ENCODE results near the gene P2RY6. TPM values are rescaled to one million over a fixed set of nuclear protein-coding genes. Genes with fewer than 3 reads are reported as not detected.

The P2RY6 gene
- total and polyA plus RNA-seq, 2 of the 4 experiments (the other 2 are of a cell fraction), result 0.44 TPM; not detected in 1

- Histone ChIP-seq H3K4me2 (ENCODE audit: low read depth, low read length) (no peak overlapping the region), H3K36me3 (ENCODE audit: control insufficient read depth, insufficient read depth, low read length) (no peaks in the 10 kb centered on the region), H2BK5ac (ENCODE audit: low read depth, low read length, poor library complexity, severe bottlenecking) (no peak overlapping the region), H2AFZ (replicated peaks; ENCODE audit: low read length, poor library complexity) (peak overlapping the region; percentile 13), H4K20me1 (ENCODE audit: insufficient read depth, low read length) (no peaks in the 10 kb centered on the region), H4K5ac (ENCODE audit: low read depth, low read length) (no peak overlapping the region), H3K79me1 (ENCODE audit: low read depth in 1 of 2, low read length in 2 of 2) (no peaks in the 10 kb centered on the region), H3K9me1 (ENCODE audit: insufficient read depth, low read length) (peaks cover 12% of the 10 kb centered on the region), H2BK120ac (ENCODE audit: low read depth, low read length) (no peak overlapping the region), H4K8ac (ENCODE audit: low read depth in 2 of 2, low read length in 2 of 2) (no peak overlapping the region), H3K56ac (ENCODE audit: extremely low read depth, insufficient read depth, low read length) (no peak overlapping the region), H3K9ac (ENCODE audit: low read depth, low read length) (no peak overlapping the region), H3K4ac (ENCODE audit: low read depth, low read length) (no peak overlapping the region), H2BK20ac (ENCODE audit: low read depth, low read length) (no peak overlapping the region), H3K4me1 (ENCODE audit: control insufficient read depth, insufficient read depth, low read length) (peaks cover 3% of the 10 kb centered on the region), H3K14ac (replicated peaks; ENCODE audit: low read depth, low read length) (no peak overlapping the region), H3K18ac (ENCODE audit: low read depth, low read length) (no peak overlapping the region), H3K9me3 (ENCODE audit: control insufficient read depth, insufficient read depth, low read length) (no peaks in the 10 kb centered on the region), H3K4me3 (ENCODE audit: insufficient read depth, low read depth, low read length) (no peak overlapping the region), H3K23ac (ENCODE audit: low read depth, low read length) (no peak overlapping the region), H3K27ac (ENCODE audit: insufficient read depth, low read length) (no peak overlapping the region), H3K27me3 (ENCODE audit: control insufficient read depth, insufficient read depth, low read length) (no peaks in the 10 kb centered on the region), H4K91ac (ENCODE audit: insufficient read depth, low read depth, low read length) (no peak overlapping the region), H2AK5ac (ENCODE audit: low read depth, low read length) (no peak overlapping the region; the same call in 1 of the 2 replicates), H2BK15ac (ENCODE audit: low read depth, low read length) (no peak overlapping the region), H2AK9ac (replicated peaks; ENCODE audit: low read depth, low read length, poor library complexity) (no peak overlapping the region)
- POLR2A ChIA-PET (ENCODE audit: unreplicated experiment), result no interaction called here
- TF ChIP-seq, protein P1, sequence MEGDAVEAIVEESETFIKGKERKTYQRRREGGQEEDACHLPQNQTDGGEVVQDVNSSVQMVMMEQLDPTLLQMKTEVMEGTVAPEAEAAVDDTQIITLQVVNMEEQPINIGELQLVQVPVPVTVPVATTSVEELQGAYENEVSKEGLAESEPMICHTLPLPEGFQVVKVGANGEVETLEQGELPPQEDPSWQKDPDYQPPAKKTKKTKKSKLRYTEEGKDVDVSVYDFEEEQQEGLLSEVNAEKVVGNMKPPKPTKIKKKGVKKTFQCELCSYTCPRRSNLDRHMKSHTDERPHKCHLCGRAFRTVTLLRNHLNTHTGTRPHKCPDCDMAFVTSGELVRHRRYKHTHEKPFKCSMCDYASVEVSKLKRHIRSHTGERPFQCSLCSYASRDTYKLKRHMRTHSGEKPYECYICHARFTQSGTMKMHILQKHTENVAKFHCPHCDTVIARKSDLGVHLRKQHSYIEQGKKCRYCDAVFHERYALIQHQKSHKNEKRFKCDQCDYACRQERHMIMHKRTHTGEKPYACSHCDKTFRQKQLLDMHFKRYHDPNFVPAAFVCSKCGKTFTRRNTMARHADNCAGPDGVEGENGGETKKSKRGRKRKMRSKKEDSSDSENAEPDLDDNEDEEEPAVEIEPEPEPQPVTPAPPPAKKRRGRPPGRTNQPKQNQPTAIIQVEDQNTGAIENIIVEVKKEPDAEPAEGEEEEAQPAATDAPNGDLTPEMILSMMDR (conservative IDR thresholded peaks at IDR 0.05; ENCODE audit: low read depth, low read length), result no peak
- no peak for TF ChIP-seq RCOR1 (IDR thresholded peaks at IDR 0.05; ENCODE audit: insufficient replicate concordance, low read length)
- in situ Hi-C loops (cut with MboI; ENCODE audit: low sequenced_read_pairs) (loop anchor here (5.0 kb wide), 1 partner anchor 40 kb away; no protein-coding TSS in a partner anchor), dilution Hi-C loops (cut with HindIII; ENCODE audit: low sequenced_read_pairs, unreplicated experiment) (no loop called here), intact Hi-C loops (cut with micrococcal nuclease) (no loop called here)
- no peak for ATAC-seq (ENCODE audit: low read depth)
- no peak for DNase-seq
- no TSS peak for BruUV-seq (replicated peaks)
- CTCF ChIA-PET, result interaction anchor here (1.3 kb wide), 1 partner anchor 38 kb away, joined by 6 read pairs; no protein-coding TSS in a partner anchor
- WGBS, 2 experiments (ENCODE audit: extremely low coverage in 2 of 2, insufficient read length in 1 of 2), result no CpG with 5 or more reads among the region's 18 CpGs
Observed at GRCh38 chr11:73297231-73297590, 25.1 kb downstream of the P2RY6 start.

Data from IMR-90 (cell line).